SU-DHL-6 (cell line): ENCODE measurements around the gene TMED10.

Experiments
- EZH2phosphoT487 ChIP-seq: fragments of 200-600 bp; sonication (generic), shearing (Covaris generic); conservative IDR thresholded peaks from 2 replicates; pipeline ENCODE4 v1.6.1; 2018; ENCODE audit warnings: mild to moderate bottlenecking, antibody characterized with exemption, low read length, moderate library complexity, mixed read lengths
- TF ChIP-seq, protein P1 (sequence below): fragments of 200-600 bp; sonication (generic); IDR thresholded peaks from one replicate; pipeline ENCODE4 v1.5.1; 2017; ENCODE audit warnings: antibody characterized with exemption, mild to moderate bottlenecking, low read length, moderate library complexity; ENCODE audit not compliant: insufficient read depth, poor library complexity, severe bottlenecking

DNA sequence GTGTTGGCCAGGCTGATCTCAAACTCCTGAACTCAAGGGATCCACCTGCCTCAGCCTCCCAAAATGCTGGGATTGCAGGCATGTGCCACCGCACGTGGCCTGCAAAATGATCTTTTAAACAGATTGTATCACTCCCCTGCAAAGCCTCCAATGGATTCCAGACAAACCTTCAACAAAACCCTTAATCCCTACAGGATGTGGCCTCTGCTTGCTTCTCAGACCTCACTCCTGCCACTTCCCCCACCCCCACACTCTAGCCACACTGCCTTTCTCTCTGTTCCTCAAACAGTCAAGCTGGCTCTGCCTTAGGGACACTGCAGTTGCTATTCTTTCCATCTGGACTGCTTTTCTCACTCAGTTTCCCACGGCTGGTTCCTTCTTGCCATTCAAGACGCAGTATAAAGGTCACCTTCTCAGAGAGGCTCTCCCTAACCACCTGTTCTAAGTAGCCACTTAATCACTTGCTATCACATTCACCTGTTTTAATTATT lies 47.3 kb upstream of the TMED10 start:
- TF ChIP-seq, protein P1, sequence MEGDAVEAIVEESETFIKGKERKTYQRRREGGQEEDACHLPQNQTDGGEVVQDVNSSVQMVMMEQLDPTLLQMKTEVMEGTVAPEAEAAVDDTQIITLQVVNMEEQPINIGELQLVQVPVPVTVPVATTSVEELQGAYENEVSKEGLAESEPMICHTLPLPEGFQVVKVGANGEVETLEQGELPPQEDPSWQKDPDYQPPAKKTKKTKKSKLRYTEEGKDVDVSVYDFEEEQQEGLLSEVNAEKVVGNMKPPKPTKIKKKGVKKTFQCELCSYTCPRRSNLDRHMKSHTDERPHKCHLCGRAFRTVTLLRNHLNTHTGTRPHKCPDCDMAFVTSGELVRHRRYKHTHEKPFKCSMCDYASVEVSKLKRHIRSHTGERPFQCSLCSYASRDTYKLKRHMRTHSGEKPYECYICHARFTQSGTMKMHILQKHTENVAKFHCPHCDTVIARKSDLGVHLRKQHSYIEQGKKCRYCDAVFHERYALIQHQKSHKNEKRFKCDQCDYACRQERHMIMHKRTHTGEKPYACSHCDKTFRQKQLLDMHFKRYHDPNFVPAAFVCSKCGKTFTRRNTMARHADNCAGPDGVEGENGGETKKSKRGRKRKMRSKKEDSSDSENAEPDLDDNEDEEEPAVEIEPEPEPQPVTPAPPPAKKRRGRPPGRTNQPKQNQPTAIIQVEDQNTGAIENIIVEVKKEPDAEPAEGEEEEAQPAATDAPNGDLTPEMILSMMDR: no peak
- no peak for TF ChIP-seq EZH2phosphoT487
